ENCODE results near the gene ARL14. TPM values are rescaled to one million over a fixed set of nuclear protein-coding genes. Genes with fewer than 3 reads are reported as not detected.

ARL14 gene
- total and polyA plus RNA-seq, 2 donors (not counting 1 experiment from before 2014, with no cell fraction given) = not detected

GRCh38 chr3:160660902-160661301, 16.1 kb upstream of the ARL14 start:
- Histone ChIP-seq H2AFZ (ENCODE audit: low read length) (no peak overlapping the region), H3K4me1 (ENCODE audit: control insufficient read depth, extremely low read depth, insufficient read depth, low read length) (peaks cover 2% of the 10 kb centered on the region), H3K27me3 (ENCODE audit: control insufficient read depth, insufficient read depth, low read length) (no peaks in the 10 kb centered on the region), H3K4me2 (ENCODE audit: extremely low read depth, insufficient read depth, low read length) (no peak overlapping the region), H3K27ac (ENCODE audit: insufficient read depth, low read length) (no peak overlapping the region), H3K9ac (ENCODE audit: insufficient read depth, low read length) (no peak overlapping the region), H3K9me3 (ENCODE audit: control insufficient read depth, insufficient read depth, low read depth, low read length) (no peaks in the 10 kb centered on the region), H3K36me3 (ENCODE audit: control insufficient read depth, insufficient read depth, low read length) (no peaks in the 10 kb centered on the region), H4K20me1 (ENCODE audit: control insufficient read depth, extremely low read depth, insufficient read depth, low read length) (no peaks in the 10 kb centered on the region), H3K79me2 (ENCODE audit: control insufficient read depth, insufficient read depth, low read length) (no peaks in the 10 kb centered on the region), H3K4me3 (replicated peaks in 1 of 4; ENCODE audit: control extremely low read depth in 1 of 4, insufficient read depth in 1 of 4, low read depth in 3 of 4, low read length in 4 of 4) (no peak overlapping the region)
- no peak for DNase-seq (ENCODE audit: low read depth in 2 of 2)
- no peak for TF ChIP-seq EZH2 (IDR thresholded peaks at IDR 0.05; ENCODE audit: low read length, missing control alignments)

GRCh38 chr3:160661660-160662059, 15.3 kb upstream of the ARL14 start:
- Histone ChIP-seq H3K27ac (ENCODE audit: insufficient read depth, low read length) (no peak overlapping the region), H2AFZ (ENCODE audit: low read length) (no peak overlapping the region), H3K4me3 (replicated peaks in 1 of 4; ENCODE audit: control extremely low read depth in 1 of 4, insufficient read depth in 1 of 4, low read depth in 3 of 4, low read length in 4 of 4) (no peak overlapping the region), H3K4me1 (ENCODE audit: control insufficient read depth, extremely low read depth, insufficient read depth, low read length) (peaks cover 4% of the 10 kb centered on the region), H3K4me2 (ENCODE audit: extremely low read depth, insufficient read depth, low read length) (no peak overlapping the region), H3K79me2 (ENCODE audit: control insufficient read depth, insufficient read depth, low read length) (no peaks in the 10 kb centered on the region), H4K20me1 (ENCODE audit: control insufficient read depth, extremely low read depth, insufficient read depth, low read length) (no peaks in the 10 kb centered on the region), H3K9ac (ENCODE audit: insufficient read depth, low read length) (no peak overlapping the region), H3K36me3 (ENCODE audit: control insufficient read depth, insufficient read depth, low read length) (no peaks in the 10 kb centered on the region), H3K9me3 (ENCODE audit: control insufficient read depth, insufficient read depth, low read depth, low read length) (no peaks in the 10 kb centered on the region), H3K27me3 (ENCODE audit: control insufficient read depth, insufficient read depth, low read length) (no peaks in the 10 kb centered on the region)
- TF ChIP-seq EZH2 (IDR thresholded peaks at IDR 0.05; ENCODE audit: low read length, missing control alignments) (no peak), CTCF (conservative IDR thresholded peaks at IDR 0.05 in 1 of 2, IDR thresholded peaks at IDR 0.05 in 1 of 2; ENCODE audit: low read depth in 1 of 2, low read length in 2 of 2) (no peak)
- peak in 1 of 2 donors; percentile 56 for DNase-seq (ENCODE audit: low read depth in 2 of 2)

- Histone ChIP-seq H3K4me2 (ENCODE audit: extremely low read depth, insufficient read depth, low read length) (no peak overlapping the region), H3K36me3 (ENCODE audit: control insufficient read depth, insufficient read depth, low read length) (no peaks in the 10 kb centered on the region), H2AFZ (ENCODE audit: low read length) (no peak overlapping the region), H3K79me2 (ENCODE audit: control insufficient read depth, insufficient read depth, low read length) (no peaks in the 10 kb centered on the region), H3K9ac (ENCODE audit: insufficient read depth, low read length) (no peak overlapping the region), H3K9me3 (ENCODE audit: control insufficient read depth, insufficient read depth, low read depth, low read length) (no peaks in the 10 kb centered on the region), H4K20me1 (ENCODE audit: control insufficient read depth, extremely low read depth, insufficient read depth, low read length) (no peaks in the 10 kb centered on the region), H3K4me3 (replicated peaks in 1 of 4; ENCODE audit: control extremely low read depth in 1 of 4, insufficient read depth in 1 of 4, low read depth in 3 of 4, low read length in 4 of 4) (no peak overlapping the region), H3K27ac (ENCODE audit: insufficient read depth, low read length) (no peak overlapping the region), H3K4me1 (ENCODE audit: control insufficient read depth, extremely low read depth, insufficient read depth, low read length) (peaks cover 6% of the 10 kb centered on the region), H3K27me3 (ENCODE audit: control insufficient read depth, insufficient read depth, low read length) (no peaks in the 10 kb centered on the region)
- DNase-seq (ENCODE audit: low read depth in 2 of 2) = no peak
- TF ChIP-seq EZH2 (IDR thresholded peaks at IDR 0.05; ENCODE audit: low read length, missing control alignments) (no peak), CTCF (conservative IDR thresholded peaks at IDR 0.05 in 1 of 2, IDR thresholded peaks at IDR 0.05 in 1 of 2; ENCODE audit: low read depth in 1 of 2, low read length in 2 of 2) (no peak)
Measured at GRCh38 chr3:160665231-160665630, 11.7 kb upstream of the ARL14 start.
